K562 (cell line): ENCODE data around the gene PNMA6F. TPM values are rescaled to one million over a fixed set of nuclear protein-coding genes. Genes with fewer than 3 reads are reported as not detected.

ENCODE experiments used
- ATAC-seq: fragments of 200-7000 bp; cut with Tn5 transposase; 3 replicates; pipeline ENCODE4 v1.9.1; 2020; ENCODE audit warnings: moderate library complexity
- BruUV-seq: library from RNA; stranded (reverse); fragments of 400-500 nt; replicated peaks from 2 replicates; lab custom pipeline; 2021; lab: Mats Ljungman, UMichigan
- CTCF ChIA-PET: fragments of 300-600 bp; formaldehyde crosslinking; extraction: SDS; loops from one replicate; lab custom pipeline; 2021; ENCODE audit warnings: low intra/inter-chr PET ratio; lab: Yijun Ruan, JAX
- POLR2A ChIA-PET: fragments of 300-600, 350-650 bp; sonication (Branson Sonifier 250); formaldehyde crosslinking; extraction: SDS; loops from one replicate; lab custom pipeline; 2021; ENCODE audit warnings: antibody characterized with exemption, inconsistent platforms; lab: Yijun Ruan, JAX
- DNase-seq, 4 experiments: peaks; one replicate each; pipeline versions ENCODE4 v3.0.0 to v3.0.0-alpha.2; 2011 to 2018; ENCODE audit warnings: low spot score in 3 of 4, mixed read lengths in 3 of 4; ENCODE audit errors: extremely low read depth in 1 of 4
- FAIRE-seq: peaks from 2 replicates; lab custom pipeline; 2011; peaks lifted over from hg19 to GRCh38; lab: Jason Lieb, UNC
- H2AFZ ChIP-seq: 2 replicates; pipeline ENCODE4 v1.6.0; 2011; ENCODE audit warnings: low read depth, low read length, control low read depth, inconsistent platforms
- H3K27ac ChIP-seq: fragments of 200-600 bp; 3 replicates; pipeline ENCODE4 v1.8.0; 2011; ENCODE audit warnings: low read depth, mild to moderate bottlenecking, control low read depth, inconsistent platforms, low read length, moderate library complexity, mixed read lengths; ENCODE audit errors: extremely low read depth
- H3K27me3 ChIP-seq, 2 experiments: fragments of 300-600 bp in 1 of 2; 2 replicates in 1 of 2; 3 replicates in 1 of 2; pipeline versions ENCODE4 v1.6.0 to v1.8.0; 2011; ENCODE audit warnings: inconsistent platforms in 2 of 2, low read length in 2 of 2, mild to moderate bottlenecking in 1 of 2, mixed read lengths in 1 of 2, moderate library complexity in 1 of 2; ENCODE audit not compliant: control insufficient read depth in 2 of 2, insufficient read depth in 2 of 2
- H3K36me3 ChIP-seq: fragments of 300-600 bp; 3 replicates; pipeline ENCODE4 v1.8.0; 2011; ENCODE audit warnings: mild to moderate bottlenecking, low read length, inconsistent platforms; ENCODE audit not compliant: control insufficient read depth, insufficient read depth
- H3K4me1 ChIP-seq, 2 experiments: fragments of 200-600 bp in 1 of 2; replicated peaks in 1 of 2; 2 replicates in 1 of 2; 3 replicates in 1 of 2; pipeline versions ENCODE4 v1.5.1 to v1.8.0; 2011; ENCODE audit warnings: inconsistent platforms in 2 of 2, low read length in 2 of 2, mild to moderate bottlenecking in 1 of 2, mixed read lengths in 1 of 2, moderate library complexity in 1 of 2; ENCODE audit not compliant: control insufficient read depth in 2 of 2, insufficient read depth in 2 of 2
- H3K4me2 ChIP-seq: 2 replicates; pipeline ENCODE4 v1.6.1; 2011; ENCODE audit warnings: low read length, control low read depth, inconsistent platforms, mixed read lengths; ENCODE audit not compliant: insufficient read depth
- H3K4me3 ChIP-seq: fragments of 200-600 bp; sonication (generic), shearing (Covaris generic); 2 replicates; pipeline ENCODE4 v1.5.1; 2016; ENCODE audit warnings: control low read depth, inconsistent platforms
- H3K79me2 ChIP-seq: fragments of 200-600 bp; 3 replicates; pipeline ENCODE4 v1.8.0; 2011; ENCODE audit warnings: low read length, inconsistent platforms; ENCODE audit not compliant: control insufficient read depth, insufficient read depth
- H3K9ac ChIP-seq, 2 experiments: 2 replicates each; pipeline versions ENCODE4 v1.6.0 to v1.6.1; 2011; ENCODE audit warnings: low read depth in 2 of 2, low read length in 2 of 2, control low read depth in 1 of 2, inconsistent platforms in 1 of 2, mild to moderate bottlenecking in 1 of 2, mixed read lengths in 1 of 2; ENCODE audit not compliant: insufficient read depth in 1 of 2
- H3K9me1 ChIP-seq: one replicate; pipeline ENCODE4 v1.6.0; 2011; ENCODE audit warnings: inconsistent platforms, mild to moderate bottlenecking, low read length, moderate library complexity; ENCODE audit not compliant: control insufficient read depth, insufficient read depth
- H3K9me3 ChIP-seq: replicated peaks from 2 replicates; pipeline ENCODE4 v1.5.1; 2011; ENCODE audit warnings: low read depth, low read length, inconsistent platforms; ENCODE audit not compliant: control insufficient read depth, insufficient read depth
- H4K20me1 ChIP-seq: replicated peaks from 2 replicates; pipeline ENCODE4 v1.6.1; 2011; ENCODE audit warnings: low read length, inconsistent platforms, mixed read lengths; ENCODE audit not compliant: control insufficient read depth, insufficient read depth
- BHLHE40 ChIP-seq: IDR thresholded peaks from 2 replicates; pipeline ENCODE4 v1.6.1; 2011; ENCODE audit warnings: low read length, improper control_type of control experiment
- E4F1 ChIP-seq: fragments of 250-450 bp; sonication (Bioruptor Pico); IDR thresholded peaks from 2 replicates; pipeline ENCODE4 v1.5.0; 2021; ENCODE audit warnings: mild to moderate bottlenecking, borderline replicate concordance
- SPI1 ChIP-seq: IDR thresholded peaks from 2 replicates; pipeline ENCODE4 v1.6.1; 2011; ENCODE audit warnings: low read depth, low read length, control low read depth, borderline replicate concordance
- ZNF24 ChIP-seq: fragments of 450-650 bp; IDR thresholded peaks from 2 replicates; pipeline ENCODE4 v1.6.1; 2016
- WGBS: fragments of 100-300 bp; shearing (Covaris generic); methylation state at CpG from one replicate; pipeline ENCODE4 v1.1.6; 2016; ENCODE audit warnings: low coverage, mixed read lengths; ENCODE audit not compliant: insufficient coverage; ENCODE audit errors: missing lambda C conversion rate; 5-methylcytosine and 5-hydroxymethylcytosine counted together
- in situ Hi-C: fragments of 300-500 bp; cut with MboI; formaldehyde crosslinking; loops from 4 replicates; pipeline ENCODE4 v1.15.0; 2018; ENCODE audit warnings: inconsistent platforms, mixed read lengths
- intact Hi-C: fragments of 100-400 bp; cut with micrococcal nuclease; formaldehyde crosslinking; loops from 2 replicates; pipeline ENCODE4 v1.14.2; 2022
- polyA plus RNA-seq, 8 experiments: library from polyadenylated mRNA; depleted of rRNA in 4 of 8; stranded (reverse) in 5 of 8; unstranded in 3 of 8; fragments of >200 nt; fragmentation: Nextera tagmentation in 2 of 8; fragmentation: Illumina TruSeq in 1 of 8; extraction: Ambion mirVana in 2 of 8; extraction: Trizol in 1 of 8; gene quantifications; 2 replicates each; pipeline versions ENCODE4 v1.2.1 to v1.2.3, GENCODE V29; 2011 to 2014; ENCODE audit warnings: inconsistent platforms in 1 of 8, missing spikeins in 1 of 8
- total RNA-seq, 7 experiments: library from RNA; depleted of rRNA in 6 of 7; stranded (reverse); fragments of >200 nt in 6 of 7; fragmentation: Illumina TruSeq in 2 of 7; extraction: Trizol in 2 of 7; gene quantifications; 2 replicates each; pipeline versions ENCODE4 v1.2.1 to v1.2.3, GENCODE V29; 2011 to 2021; ENCODE audit warnings: low replicate concordance in 1 of 7

Gene PNMA6F
- total and polyA plus RNA-seq, 9 of the 15 experiments (the other 6 are each of a cell fraction or from before 2014, with no cell fraction given) = not detected

GRCh38 chrX:153303276-153304262 lies 18.0 kb downstream of the PNMA6F start:
- Histone ChIP-seq H3K36me3 (no peaks in the 10 kb centered on the region), H3K9ac (no peak overlapping the region), H2AFZ (no peak overlapping the region), H3K27ac (no peak overlapping the region), H3K4me1 (peaks cover 0 to 4% of the 10 kb centered on the region in 2 experiments; a peak in 3 of 5 replicates), H3K9me3 (no peaks in the 10 kb centered on the region), H3K9me1 (no peaks in the 10 kb centered on the region), H3K27me3 (peaks cover 0 to 38% of the 10 kb centered on the region in 2 experiments; a peak in 2 of 5 replicates), H3K4me3 (no peak overlapping the region), H3K4me2 (no peak overlapping the region), H4K20me1 (no peaks in the 10 kb centered on the region), H3K79me2 (no peaks in the 10 kb centered on the region)
- intact Hi-C loops (no loop called here), in situ Hi-C loops (no loop called here)
- BruUV-seq = no TSS peak
- CTCF ChIA-PET = no interaction called here
- ATAC-seq (no peak), DNase-seq (no peak)
- POLR2A ChIA-PET = no interaction called here
- WGBS = 5% methylated on average over 11 of the region's 12 CpGs
- TF ChIP-seq ZNF24 = 0 out of 2 replicates have a peak, but pooled peaks have one; percentile 36
- peak; percentile 84 for TF ChIP-seq SPI1
- no peak for TF ChIP-seq E4F1
- peak; percentile 82 for TF ChIP-seq BHLHE40
- TF ChIP-seq, all 486 proteins: peak for 3
- FAIRE-seq = no peak
